PFSK-1 (cell line): ENCODE results near the gene TENT4B.

Experiments
- FOXP2 ChIP-seq: optimal IDR thresholded peaks from 2 replicates; pipeline ENCODE3; 2011; ENCODE audit warnings: borderline replicate concordance, control low read depth, inconsistent platforms; ENCODE audit not compliant: insufficient read depth; ENCODE audit errors: extremely low read length, extremely low read depth
- POLR2AphosphoS5 ChIP-seq: IDR thresholded peaks from 2 replicates; pipeline ENCODE4 v1.6.1; 2012; ENCODE audit warnings: low read depth, mild to moderate bottlenecking, control low read depth, low read length, moderate library complexity
- SIN3A ChIP-seq: IDR thresholded peaks from 2 replicates; pipeline ENCODE4 v1.6.1; 2012; ENCODE audit warnings: mild to moderate bottlenecking, low read length, moderate library complexity, borderline replicate concordance; ENCODE audit not compliant: insufficient read depth
- TAF1 ChIP-seq: IDR thresholded peaks from 2 replicates; pipeline ENCODE4 v1.6.1; 2012; ENCODE audit warnings: low read length, control low read depth, borderline replicate concordance; ENCODE audit not compliant: insufficient read depth
- TF ChIP-seq, protein P1 (sequence below), 2 experiments: IDR thresholded peaks; 2 replicates each; pipeline versions ENCODE4 v1.6.1 to v1.8.0; 2011 to 2012; ENCODE audit warnings: low read depth in 2 of 2, low read length in 2 of 2, control low read depth in 1 of 2, inconsistent platforms in 1 of 2, mild to moderate bottlenecking in 1 of 2, moderate library complexity in 1 of 2; ENCODE audit not compliant: insufficient read depth in 1 of 2

DNA sequence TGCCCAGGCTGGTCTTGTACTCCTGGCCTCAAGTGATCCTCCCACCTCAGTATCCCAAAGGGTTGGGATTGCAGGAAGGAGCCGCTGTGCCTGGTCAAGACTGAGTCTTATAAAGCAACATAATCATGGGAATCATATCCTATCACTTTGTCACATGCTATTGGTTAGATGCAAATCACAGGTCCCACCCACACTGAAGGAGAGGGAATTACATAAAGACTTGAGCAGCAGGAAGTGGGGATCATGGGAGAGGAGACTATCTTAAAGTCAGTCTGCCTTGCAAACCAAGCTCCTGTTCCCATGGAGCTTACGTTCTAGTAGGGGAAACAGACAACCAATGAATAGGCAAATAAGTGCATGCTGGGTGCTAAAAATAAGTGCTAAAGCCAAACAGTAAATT lies 28.3 kb upstream of the TENT4B start:
- no peak for TF ChIP-seq TAF1
- TF ChIP-seq POLR2AphosphoS5, result no peak
- TF ChIP-seq, protein P1, sequence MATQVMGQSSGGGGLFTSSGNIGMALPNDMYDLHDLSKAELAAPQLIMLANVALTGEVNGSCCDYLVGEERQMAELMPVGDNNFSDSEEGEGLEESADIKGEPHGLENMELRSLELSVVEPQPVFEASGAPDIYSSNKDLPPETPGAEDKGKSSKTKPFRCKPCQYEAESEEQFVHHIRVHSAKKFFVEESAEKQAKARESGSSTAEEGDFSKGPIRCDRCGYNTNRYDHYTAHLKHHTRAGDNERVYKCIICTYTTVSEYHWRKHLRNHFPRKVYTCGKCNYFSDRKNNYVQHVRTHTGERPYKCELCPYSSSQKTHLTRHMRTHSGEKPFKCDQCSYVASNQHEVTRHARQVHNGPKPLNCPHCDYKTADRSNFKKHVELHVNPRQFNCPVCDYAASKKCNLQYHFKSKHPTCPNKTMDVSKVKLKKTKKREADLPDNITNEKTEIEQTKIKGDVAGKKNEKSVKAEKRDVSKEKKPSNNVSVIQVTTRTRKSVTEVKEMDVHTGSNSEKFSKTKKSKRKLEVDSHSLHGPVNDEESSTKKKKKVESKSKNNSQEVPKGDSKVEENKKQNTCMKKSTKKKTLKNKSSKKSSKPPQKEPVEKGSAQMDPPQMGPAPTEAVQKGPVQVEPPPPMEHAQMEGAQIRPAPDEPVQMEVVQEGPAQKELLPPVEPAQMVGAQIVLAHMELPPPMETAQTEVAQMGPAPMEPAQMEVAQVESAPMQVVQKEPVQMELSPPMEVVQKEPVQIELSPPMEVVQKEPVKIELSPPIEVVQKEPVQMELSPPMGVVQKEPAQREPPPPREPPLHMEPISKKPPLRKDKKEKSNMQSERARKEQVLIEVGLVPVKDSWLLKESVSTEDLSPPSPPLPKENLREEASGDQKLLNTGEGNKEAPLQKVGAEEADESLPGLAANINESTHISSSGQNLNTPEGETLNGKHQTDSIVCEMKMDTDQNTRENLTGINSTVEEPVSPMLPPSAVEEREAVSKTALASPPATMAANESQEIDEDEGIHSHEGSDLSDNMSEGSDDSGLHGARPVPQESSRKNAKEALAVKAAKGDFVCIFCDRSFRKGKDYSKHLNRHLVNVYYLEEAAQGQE (IDR thresholded peaks at IDR 0.05; ENCODE audit: insufficient read depth in 1 of 2, low read depth in 2 of 2, low read length in 2 of 2), result no peak
- TF ChIP-seq SIN3A, result no peak
- TF ChIP-seq FOXP2, result no peak
